ENCODE data around the gene FLVCR2.

Gene FLVCR2

DNA sequence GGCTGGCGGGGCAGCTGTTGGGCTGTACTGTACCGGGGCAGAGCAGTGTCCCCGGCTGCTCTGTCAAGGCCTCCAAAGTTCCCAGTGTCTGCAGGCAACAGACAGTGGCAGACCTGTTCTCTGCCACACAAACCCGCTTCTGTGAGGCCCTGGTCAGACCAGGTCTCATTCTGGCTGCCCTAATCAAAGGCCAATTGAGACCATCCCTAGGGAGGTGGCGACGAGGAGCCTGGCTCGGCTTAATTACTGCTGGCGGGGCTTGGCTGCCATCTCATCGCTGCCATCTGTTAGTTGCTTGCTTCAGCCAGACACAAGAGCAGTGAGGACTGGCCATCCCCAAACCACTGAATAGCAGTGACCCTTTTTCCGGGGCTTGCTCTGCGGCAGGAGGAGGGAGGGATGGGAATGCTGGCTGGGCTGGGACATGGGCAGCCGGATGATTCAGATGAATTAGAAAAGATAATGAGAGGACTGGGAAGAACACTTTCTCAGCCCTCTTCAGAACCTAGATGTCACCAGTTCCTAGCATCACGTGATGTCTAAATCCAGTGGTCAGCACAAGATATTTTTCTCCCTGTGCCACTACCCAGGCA is 57.8 kb downstream of the FLVCR2 start:
- H3K4me3 ChIP-seq (ENCODE audit: control insufficient read depth in 1 of 7, extremely low read depth in 1 of 7, insufficient read depth in 4 of 7, low read depth in 2 of 7, low read length in 6 of 7), result no peak overlapping the region
- H3K27ac ChIP-seq (ENCODE audit: insufficient read depth in 1 of 2, low read depth in 1 of 2, low read length in 2 of 2, poor library complexity in 1 of 2, severe bottlenecking in 2 of 2), result no peak overlapping the region
- ChIA-PET CTCF (interaction anchor here (0.9 to 1.1 kb wide), 2 partner anchors 12 to 19 kb away, joined by 4 to 7 read pairs; no protein-coding TSS in a partner anchor), POLR2A (no interaction called here)
- H3K27me3 ChIP-seq (replicated peaks in 2 of 5; ENCODE audit: control insufficient read depth in 4 of 5, insufficient read depth in 5 of 5, low read length in 4 of 5), result no peaks in the 10 kb centered on the region
- 96% methylated on average over 12 of the region's 13 CpGs for whole genome bisulfite sequencing (ENCODE audit: insufficient coverage)
- no peaks in the 10 kb centered on the region for H3K9me3 ChIP-seq (ENCODE audit: control extremely low read depth in 1 of 5, control insufficient read depth in 4 of 5, insufficient read depth in 2 of 5, low read depth in 1 of 5, low read length in 4 of 5)
- DNase-seq, result no peak
- no peaks in the 10 kb centered on the region for H3K4me1 ChIP-seq (ENCODE audit: control extremely low read depth in 1 of 4, control insufficient read depth in 4 of 4, insufficient read depth in 4 of 4, low read length in 3 of 4)
- H3K36me3 ChIP-seq (ENCODE audit: control insufficient read depth in 4 of 4, insufficient read depth in 4 of 4, low read length in 3 of 4), result peaks cover 0 to under 1% (median 0%) of the 10 kb centered on the region in 4 experiments

GRCh38 chr14:75640876-75641275 is 62.5 kb downstream of the FLVCR2 start:
- WGBS (ENCODE audit: insufficient coverage), result 96% methylated on average over 3 of the region's 3 CpGs

DNA sequence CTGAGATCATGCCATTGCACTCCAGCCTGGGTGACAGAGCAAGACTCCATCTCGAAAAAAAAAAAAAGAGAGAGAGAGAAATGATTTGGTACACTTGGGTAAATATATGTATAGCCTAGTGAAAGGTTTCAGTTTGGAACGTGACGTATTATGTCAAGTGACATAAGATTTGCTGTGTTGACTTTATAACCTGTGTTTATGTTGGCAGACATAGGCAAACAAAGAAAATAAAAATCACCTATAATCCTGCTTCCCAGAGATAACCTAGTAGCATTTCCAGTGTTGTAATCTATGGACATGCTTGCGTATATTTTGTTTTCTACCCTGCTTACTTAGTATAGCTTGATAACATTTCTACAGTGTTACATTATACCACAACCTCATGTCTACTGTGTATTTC is 65.6 kb downstream of the FLVCR2 start:
- no peak for DNase-seq
- Histone ChIP-seq H3K9me3 (ENCODE audit: control extremely low read depth in 1 of 5, control insufficient read depth in 4 of 5, insufficient read depth in 2 of 5, low read depth in 1 of 5, low read length in 4 of 5) (no peaks in the 10 kb centered on the region), H3K36me3 (ENCODE audit: control insufficient read depth in 4 of 4, insufficient read depth in 4 of 4, low read length in 3 of 4) (peaks cover 0 to 22% (median 14%) of the 10 kb centered on the region in 4 experiments), H3K4me1 (ENCODE audit: control extremely low read depth in 1 of 4, control insufficient read depth in 4 of 4, insufficient read depth in 4 of 4, low read length in 3 of 4) (no peaks in the 10 kb centered on the region), H3K4me3 (ENCODE audit: control insufficient read depth in 1 of 7, extremely low read depth in 1 of 7, insufficient read depth in 4 of 7, low read depth in 2 of 7, low read length in 6 of 7) (no peak overlapping the region), H3K27ac (ENCODE audit: insufficient read depth in 1 of 2, low read depth in 1 of 2, low read length in 2 of 2, poor library complexity in 1 of 2, severe bottlenecking in 2 of 2) (no peak overlapping the region), H3K27me3 (replicated peaks in 2 of 5; ENCODE audit: control insufficient read depth in 4 of 5, insufficient read depth in 5 of 5, low read length in 4 of 5) (no peaks in the 10 kb centered on the region)
- POLR2A ChIA-PET, result no interaction called here
- no CpG with 5 or more reads among the region's 4 CpGs for WGBS (ENCODE audit: insufficient coverage)
- CTCF ChIA-PET, result no interaction called here

More at GRCh38 chr14:75640876-75641275, 62.5 kb downstream of the FLVCR2 start:
- H3K36me3 ChIP-seq (ENCODE audit: control insufficient read depth in 4 of 4, insufficient read depth in 4 of 4, low read length in 3 of 4), result peaks cover 0 to 4% (median 1%) of the 10 kb centered on the region in 4 experiments
- no peaks in the 10 kb centered on the region for H3K27me3 ChIP-seq (replicated peaks in 2 of 5; ENCODE audit: control insufficient read depth in 4 of 5, insufficient read depth in 5 of 5, low read length in 4 of 5)
- ChIA-PET CTCF (no interaction called here), POLR2A (no interaction called here)
- no peak for DNase-seq
- H3K4me3 ChIP-seq (ENCODE audit: control insufficient read depth in 1 of 7, extremely low read depth in 1 of 7, insufficient read depth in 4 of 7, low read depth in 2 of 7, low read length in 6 of 7), result no peak overlapping the region
- H3K9me3 ChIP-seq (ENCODE audit: control extremely low read depth in 1 of 5, control insufficient read depth in 4 of 5, insufficient read depth in 2 of 5, low read depth in 1 of 5, low read length in 4 of 5), result no peaks in the 10 kb centered on the region
- H3K27ac ChIP-seq (ENCODE audit: insufficient read depth in 1 of 2, low read depth in 1 of 2, low read length in 2 of 2, poor library complexity in 1 of 2, severe bottlenecking in 2 of 2), result no peak overlapping the region
- H3K4me1 ChIP-seq (ENCODE audit: control extremely low read depth in 1 of 4, control insufficient read depth in 4 of 4, insufficient read depth in 4 of 4, low read length in 3 of 4), result no peaks in the 10 kb centered on the region

- Histone ChIP-seq H3K9me3 (ENCODE audit: control extremely low read depth in 1 of 5, control insufficient read depth in 4 of 5, insufficient read depth in 2 of 5, low read depth in 1 of 5, low read length in 4 of 5) (no peaks in the 10 kb centered on the region), H3K4me3 (ENCODE audit: control insufficient read depth in 1 of 7, extremely low read depth in 1 of 7, insufficient read depth in 4 of 7, low read depth in 2 of 7, low read length in 6 of 7) (no peak overlapping the region), H3K27me3 (replicated peaks in 2 of 5; ENCODE audit: control insufficient read depth in 4 of 5, insufficient read depth in 5 of 5, low read length in 4 of 5) (no peaks in the 10 kb centered on the region), H3K4me1 (ENCODE audit: control extremely low read depth in 1 of 4, control insufficient read depth in 4 of 4, insufficient read depth in 4 of 4, low read length in 3 of 4) (no peaks in the 10 kb centered on the region), H3K27ac (ENCODE audit: insufficient read depth in 1 of 2, low read depth in 1 of 2, low read length in 2 of 2, poor library complexity in 1 of 2, severe bottlenecking in 2 of 2) (no peak overlapping the region), H3K36me3 (ENCODE audit: control insufficient read depth in 4 of 4, insufficient read depth in 4 of 4, low read length in 3 of 4) (peaks cover 5 to 33% (median 21%) of the 10 kb centered on the region in 4 experiments)
- CTCF ChIA-PET, result interaction anchor here (2.6 kb wide), 1 partner anchor 68 kb away, joined by 11 read pairs; no protein-coding TSS in a partner anchor
- DNase-seq, result no peak
- POLR2A ChIA-PET, result interaction anchor here (0.6 kb wide), 1 partner anchor 313 kb away, joined by 3 read pairs; no protein-coding TSS in a partner anchor
Observed at GRCh38 chr14:75645056-75645455, 66.6 kb downstream of the FLVCR2 start.

DNA sequence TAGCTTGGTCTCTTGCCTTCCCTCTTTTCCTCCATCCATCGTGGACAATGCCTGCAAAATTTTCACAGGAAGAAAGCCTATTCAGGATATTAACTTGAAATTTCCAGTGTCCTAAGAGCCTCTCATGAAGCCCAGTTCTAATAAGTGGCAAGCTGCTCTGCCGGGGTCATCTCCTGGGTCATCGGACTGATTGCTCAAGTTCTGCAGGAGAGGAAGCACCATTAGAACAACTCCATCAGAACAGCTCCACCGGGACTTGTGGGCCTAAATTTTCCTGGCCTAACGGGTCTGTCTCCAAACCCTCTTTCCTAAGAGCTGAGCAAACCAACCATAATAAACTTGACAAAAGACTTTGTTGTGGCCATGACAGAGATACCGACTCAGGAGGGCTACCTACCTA is 68.3 kb downstream of the FLVCR2 start:
- Histone ChIP-seq H3K27ac (ENCODE audit: insufficient read depth in 1 of 2, low read depth in 1 of 2, low read length in 2 of 2, poor library complexity in 1 of 2, severe bottlenecking in 2 of 2) (no peak overlapping the region), H3K27me3 (replicated peaks in 2 of 5; ENCODE audit: control insufficient read depth in 4 of 5, insufficient read depth in 5 of 5, low read length in 4 of 5) (no peaks in the 10 kb centered on the region), H3K4me1 (ENCODE audit: control extremely low read depth in 1 of 4, control insufficient read depth in 4 of 4, insufficient read depth in 4 of 4, low read length in 3 of 4) (no peaks in the 10 kb centered on the region), H3K36me3 (ENCODE audit: control insufficient read depth in 4 of 4, insufficient read depth in 4 of 4, low read length in 3 of 4) (peaks cover 9 to 47% (median 36%) of the 10 kb centered on the region in 4 experiments), H3K9me3 (ENCODE audit: control extremely low read depth in 1 of 5, control insufficient read depth in 4 of 5, insufficient read depth in 2 of 5, low read depth in 1 of 5, low read length in 4 of 5) (no peaks in the 10 kb centered on the region), H3K4me3 (ENCODE audit: control insufficient read depth in 1 of 7, extremely low read depth in 1 of 7, insufficient read depth in 4 of 7, low read depth in 2 of 7, low read length in 6 of 7) (no peak overlapping the region)
- ChIA-PET POLR2A (no interaction called here), CTCF (interaction anchor here (0.7 to 2.6 kb wide), 5 partner anchors 9 to 339 kb away, joined by 3 to 11 read pairs (median 3); no protein-coding TSS in a partner anchor)
- no peak for DNase-seq
- 100% methylated on average over 3 of the region's 6 CpGs for WGBS (ENCODE audit: insufficient coverage)

GRCh38 chr14:75647640-75648039 is 69.2 kb downstream of the FLVCR2 start:
- Histone ChIP-seq H3K4me3 (ENCODE audit: control insufficient read depth in 1 of 7, extremely low read depth in 1 of 7, insufficient read depth in 4 of 7, low read depth in 2 of 7, low read length in 6 of 7) (no peak overlapping the region), H3K27me3 (replicated peaks in 2 of 5; ENCODE audit: control insufficient read depth in 4 of 5, insufficient read depth in 5 of 5, low read length in 4 of 5) (no peaks in the 10 kb centered on the region), H3K36me3 (ENCODE audit: control insufficient read depth in 4 of 4, insufficient read depth in 4 of 4, low read length in 3 of 4) (peaks cover 13 to 54% (median 38%) of the 10 kb centered on the region in 4 experiments), H3K4me1 (ENCODE audit: control extremely low read depth in 1 of 4, control insufficient read depth in 4 of 4, insufficient read depth in 4 of 4, low read length in 3 of 4) (no peaks in the 10 kb centered on the region), H3K9me3 (ENCODE audit: control extremely low read depth in 1 of 5, control insufficient read depth in 4 of 5, insufficient read depth in 2 of 5, low read depth in 1 of 5, low read length in 4 of 5) (no peaks in the 10 kb centered on the region), H3K27ac (ENCODE audit: insufficient read depth in 1 of 2, low read depth in 1 of 2, low read length in 2 of 2, poor library complexity in 1 of 2, severe bottlenecking in 2 of 2) (no peak overlapping the region)
- CTCF ChIA-PET, result interaction anchor here (0.7 to 2.6 kb wide), 4 partner anchors 50 to 340 kb away, joined by 3 to 11 read pairs (median 3); no protein-coding TSS in a partner anchor
- POLR2A ChIA-PET, result no interaction called here
- WGBS (ENCODE audit: insufficient coverage), result 80% methylated on average over 1 of the region's 3 CpGs
- DNase-seq, result no peak

GRCh38 chr14:75648066-75648838 is 69.8 kb downstream of the FLVCR2 start:
- CTCF ChIA-PET, result interaction anchor here (1.1 to 9.5 kb wide), 2 partner anchors 72 to 133 kb away, joined by 3 to 221 read pairs; partner anchors contain the start of gene FLVCR2
- POLR2A ChIA-PET, result no interaction called here

More at GRCh38 chr14:75648066-75648838, 69.8 kb downstream of the FLVCR2 start:
- WGBS (ENCODE audit: insufficient coverage), result 78% methylated on average over 4 of the region's 9 CpGs
- H3K27ac ChIP-seq (ENCODE audit: insufficient read depth in 1 of 2, low read depth in 1 of 2, low read length in 2 of 2, poor library complexity in 1 of 2, severe bottlenecking in 2 of 2), result no peak overlapping the region
- H3K9me3 ChIP-seq (ENCODE audit: control extremely low read depth in 1 of 5, control insufficient read depth in 4 of 5, insufficient read depth in 2 of 5, low read depth in 1 of 5, low read length in 4 of 5), result no peaks in the 10 kb centered on the region
- no peaks in the 10 kb centered on the region for H3K27me3 ChIP-seq (replicated peaks in 2 of 5; ENCODE audit: control insufficient read depth in 4 of 5, insufficient read depth in 5 of 5, low read length in 4 of 5)
- H3K36me3 ChIP-seq (ENCODE audit: control insufficient read depth in 4 of 4, insufficient read depth in 4 of 4, low read length in 3 of 4), result peaks cover 16 to 57% (median 39%) of the 10 kb centered on the region in 4 experiments
- H3K4me3 ChIP-seq (ENCODE audit: control insufficient read depth in 1 of 7, extremely low read depth in 1 of 7, insufficient read depth in 4 of 7, low read depth in 2 of 7, low read length in 6 of 7), result no peak overlapping the region
- no peak for DNase-seq
- no peaks in the 10 kb centered on the region for H3K4me1 ChIP-seq (ENCODE audit: control extremely low read depth in 1 of 4, control insufficient read depth in 4 of 4, insufficient read depth in 4 of 4, low read length in 3 of 4)
